GM23248 (cell line): ENCODE data around the gene IL5.

ENCODE experiments used
- EZH2 ChIP-seq: fragments of 200-600 bp; sonication (generic); IDR thresholded peaks from 2 replicates; pipeline ENCODE4 v1.6.1; 2018; ENCODE audit warnings: antibody characterized with exemption, mild to moderate bottlenecking; ENCODE audit not compliant: insufficient read depth, poor library complexity, severe bottlenecking
- EZH2phosphoT487 ChIP-seq: fragments of 200-600 bp; sonication (generic); IDR thresholded peaks from 2 replicates; pipeline ENCODE4 v1.6.1; 2018; ENCODE audit warnings: antibody characterized with exemption, moderate library complexity, mild to moderate bottlenecking, low read depth; ENCODE audit not compliant: insufficient read depth

DNA sequence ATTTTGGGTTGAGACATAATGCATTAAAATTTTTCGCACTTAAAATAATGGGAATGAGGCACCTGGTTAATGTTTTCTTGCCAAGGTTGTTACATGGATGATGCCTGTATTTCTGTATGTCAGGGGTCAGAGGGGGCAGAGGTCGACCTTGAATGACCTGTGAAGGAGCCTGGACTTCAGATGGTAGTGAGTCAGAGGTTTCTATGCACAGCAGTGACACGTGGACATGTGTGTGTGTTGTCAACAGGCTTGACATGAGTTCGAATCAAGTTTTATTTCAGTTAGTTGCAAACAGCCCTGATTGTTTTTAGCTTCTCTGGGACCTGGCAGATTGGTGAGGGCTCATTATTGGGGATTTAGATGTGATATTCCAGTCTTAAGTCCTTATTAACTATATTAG is 3.6 kb downstream of the IL5 start:
- TF ChIP-seq EZH2phosphoT487 (no peak), EZH2 (no peak)
